ENCODE data around the gene TNNT3. TPM values are rescaled to one million over a fixed set of nuclear protein-coding genes. Genes with fewer than 3 reads are reported as not detected.

Gene TNNT3
- total and polyA plus RNA-seq, 5 donors = 9.0 to 63.1 (median 39.9) TPM

DNA sequence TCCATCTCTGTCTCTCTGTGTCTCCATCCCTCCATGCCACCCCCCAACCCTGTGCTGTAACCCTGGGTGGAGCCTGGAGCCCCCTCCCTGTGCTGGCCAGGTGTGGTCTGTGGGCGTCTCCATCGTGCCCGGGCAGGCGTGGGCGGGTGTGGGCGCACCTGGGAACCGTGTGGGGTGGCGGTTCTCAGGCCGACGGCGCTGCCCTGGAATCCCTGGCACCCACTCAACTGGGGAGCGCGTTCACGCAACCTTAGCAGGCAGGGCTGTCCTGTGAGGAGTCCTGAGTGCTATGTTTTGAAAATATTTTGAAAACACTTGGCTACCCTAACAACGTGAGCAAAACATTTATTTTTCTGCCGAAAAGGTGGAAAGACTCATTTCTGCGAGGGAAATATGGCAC, 4.7 kb downstream of the TNNT3 start:
- WGBS = 79% methylated on average over 17 of the region's 17 CpGs
- peak in 2 of 3 donors; percentile 50 to 52 for DNase-seq

DNA sequence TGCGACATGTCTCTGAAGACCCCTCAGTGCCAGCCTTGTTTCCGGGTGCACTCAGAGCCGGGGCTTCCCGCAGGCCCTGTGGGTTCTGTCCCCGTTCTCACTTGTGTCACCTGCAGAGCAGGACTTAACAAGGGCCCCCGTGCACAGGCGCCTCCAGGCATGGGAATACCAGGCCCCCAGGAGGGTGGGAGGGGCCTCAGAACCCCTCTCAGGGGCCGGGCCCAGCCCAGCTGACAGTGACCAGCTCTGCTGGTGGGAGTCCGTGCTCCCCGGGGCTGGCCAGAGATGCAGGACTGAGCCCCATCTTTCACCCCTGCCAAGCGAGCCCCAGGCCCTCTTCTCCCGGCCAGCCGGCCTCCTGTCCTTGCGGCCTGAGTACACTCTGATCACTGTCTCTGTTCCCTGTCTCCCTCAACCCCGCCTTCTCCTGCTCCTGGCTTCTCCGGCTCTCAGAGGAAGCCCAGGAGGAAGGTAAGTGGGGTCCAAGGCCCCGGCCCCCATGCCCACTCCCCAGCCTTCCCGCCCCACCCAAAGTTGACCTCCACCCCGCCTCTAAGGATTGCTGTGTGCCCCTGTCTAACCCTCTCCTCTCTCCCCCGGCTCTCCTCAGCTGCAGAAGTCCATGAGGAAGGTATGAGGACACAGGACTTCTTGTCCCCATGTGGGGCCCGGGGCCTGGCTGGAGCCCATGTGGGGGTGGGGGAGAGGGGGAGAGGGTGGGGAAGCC, 5.3 kb downstream of the TNNT3 start:
- H3K4me1 ChIP-seq (ENCODE audit: control insufficient read depth, insufficient read depth, low read length) = no peaks in the 10 kb centered on the region
- WGBS = 85% methylated on average over 21 of the region's 21 CpGs
- intact Hi-C loops (cut with DNase I) = loop anchor here in 2 of 4 donors (5.0 to 10.0 kb wide), 2 partner anchors 43 to 220 kb away; no protein-coding TSS in a partner anchor
- no peaks in the 10 kb centered on the region for H3K9me3 ChIP-seq (ENCODE audit: control insufficient read depth, low read length)
- H3K4me3 ChIP-seq (ENCODE audit: low read length) = no peak overlapping the region
- no peak overlapping the region for H3K27ac ChIP-seq (ENCODE audit: low read length)
- ATAC-seq = no peak
- peak in 1 of 3 donors; percentile 47 for DNase-seq
- H3K27me3 ChIP-seq (ENCODE audit: control insufficient read depth, insufficient read depth) = no peaks in the 10 kb centered on the region

More for the DNA sequence above, 4.7 kb downstream of the TNNT3 start:
- no peak for ATAC-seq
- no peaks in the 10 kb centered on the region for H3K9me3 ChIP-seq (ENCODE audit: control insufficient read depth, low read length)
- no peak overlapping the region for H3K4me3 ChIP-seq (ENCODE audit: low read length)
- H3K27me3 ChIP-seq (ENCODE audit: control insufficient read depth, insufficient read depth) = no peaks in the 10 kb centered on the region
- no peak overlapping the region for H3K27ac ChIP-seq (ENCODE audit: low read length)
- no peaks in the 10 kb centered on the region for H3K4me1 ChIP-seq (ENCODE audit: control insufficient read depth, insufficient read depth, low read length)
- intact Hi-C loops (cut with DNase I) = loop anchor here in 2 of 4 donors (5.0 to 10.0 kb wide), 2 partner anchors 42 to 221 kb away; no protein-coding TSS in a partner anchor

DNA sequence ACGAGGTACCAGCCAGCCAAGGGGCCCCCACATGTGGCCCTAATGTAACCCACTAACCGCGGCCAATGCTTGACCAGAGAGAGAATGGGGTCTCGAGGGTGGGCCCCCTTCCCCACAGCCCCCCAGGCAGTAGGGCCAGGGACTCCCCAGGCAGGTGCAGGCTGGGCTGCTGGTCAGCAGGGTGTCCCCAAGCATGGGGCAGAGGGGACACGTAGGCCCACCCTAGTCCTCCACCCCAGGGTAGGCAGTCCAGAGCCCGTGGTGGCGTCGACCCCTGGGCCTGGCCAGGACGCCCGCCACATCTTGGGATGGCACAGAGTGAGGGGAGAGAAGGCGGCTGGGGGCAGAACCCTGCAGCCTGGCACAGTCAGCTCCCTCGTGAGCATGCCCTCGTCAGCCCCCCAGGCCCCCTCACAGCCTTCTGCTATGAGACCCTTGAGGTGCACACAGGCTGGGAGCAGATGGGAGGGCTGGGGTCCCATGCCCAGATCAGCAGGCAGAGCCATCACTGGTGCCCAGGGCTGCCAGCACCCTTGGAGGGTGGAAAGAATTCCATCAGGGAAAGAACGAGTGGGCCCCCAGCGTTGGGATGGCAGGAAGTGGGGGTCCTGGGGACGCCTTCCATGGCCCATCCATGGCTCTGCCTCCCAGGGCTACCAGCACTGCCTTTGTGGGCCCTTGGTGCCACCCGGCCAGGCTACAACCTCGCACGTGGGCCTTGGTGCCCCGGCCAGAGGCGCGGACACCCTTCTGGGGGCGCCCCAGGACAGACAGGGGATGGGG, 6.1 kb downstream of the TNNT3 start:
- Histone ChIP-seq H3K9me3 (ENCODE audit: control insufficient read depth, low read length) (no peaks in the 10 kb centered on the region), H3K27me3 (ENCODE audit: control insufficient read depth, insufficient read depth) (no peaks in the 10 kb centered on the region), H3K4me3 (ENCODE audit: low read length) (no peak overlapping the region), H3K27ac (ENCODE audit: low read length) (no peak overlapping the region), H3K4me1 (ENCODE audit: control insufficient read depth, insufficient read depth, low read length) (no peaks in the 10 kb centered on the region)
- 93% methylated on average over 23 of the region's 23 CpGs for WGBS
- intact Hi-C loops (cut with DNase I) = loop anchor here in 1 of 4 donors (10.0 kb wide), 1 partner anchor 219 kb away; no protein-coding TSS in a partner anchor
- ATAC-seq (no peak), DNase-seq (peak in 2 of 3 donors; percentile 37 to 54)

DNA sequence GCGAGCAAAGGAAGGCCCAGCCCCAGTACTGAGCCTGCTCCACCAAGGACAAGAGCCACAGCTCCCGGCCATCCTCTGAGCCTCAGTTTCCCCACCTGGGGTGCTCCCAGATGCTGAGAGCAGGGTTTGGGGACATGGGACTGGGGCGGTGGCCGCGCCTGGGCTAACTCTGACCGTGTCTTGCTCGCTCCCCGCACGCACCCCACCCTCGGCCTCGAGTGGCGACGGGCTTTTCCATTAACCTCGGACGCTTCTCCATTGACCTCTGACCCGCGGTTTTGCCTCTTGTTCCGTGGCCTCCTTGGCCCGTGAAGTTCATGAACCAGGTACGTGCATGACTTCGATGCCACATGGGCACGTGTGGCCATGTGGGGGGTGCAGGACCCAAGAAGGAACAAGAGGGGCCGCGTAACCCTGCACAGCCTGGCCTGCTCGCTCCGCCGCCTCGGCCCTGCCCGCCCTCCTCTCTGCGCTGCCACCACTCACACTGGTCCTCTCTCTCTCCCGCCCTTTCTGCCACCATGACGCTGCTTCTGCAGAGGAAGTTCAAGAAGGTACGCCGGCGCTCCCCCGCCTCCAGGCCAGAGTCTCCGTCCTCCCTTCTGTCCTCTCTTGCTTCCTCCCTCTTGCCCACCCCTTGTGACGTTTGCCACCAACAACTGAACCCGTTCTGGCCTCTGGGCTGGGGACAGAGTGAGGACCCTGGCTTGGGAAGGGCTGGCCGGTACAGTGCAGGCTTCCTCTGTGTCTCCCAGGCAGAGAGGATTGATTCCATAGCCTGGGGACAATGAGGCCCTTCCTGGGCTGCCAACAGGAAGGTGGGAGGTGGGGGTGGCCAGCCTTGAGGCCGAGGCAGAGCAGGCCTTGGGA, 6.9 kb downstream of the TNNT3 start:
- Histone ChIP-seq H3K4me1 (ENCODE audit: control insufficient read depth, insufficient read depth, low read length) (no peaks in the 10 kb centered on the region), H3K9me3 (ENCODE audit: control insufficient read depth, low read length) (no peaks in the 10 kb centered on the region), H3K27ac (ENCODE audit: low read length) (peak overlapping the region; percentile 5), H3K4me3 (ENCODE audit: low read length) (no peak overlapping the region), H3K27me3 (ENCODE audit: control insufficient read depth, insufficient read depth) (no peaks in the 10 kb centered on the region)
- DNase-seq (peak in 2 of 3 donors; percentile 40 to 52), ATAC-seq (no peak)
- WGBS = 84% methylated on average over 41 of the region's 41 CpGs
- intact Hi-C loops (cut with DNase I) = loop anchor here in 1 of 4 donors (10.0 kb wide), 1 partner anchor 218 kb away; no protein-coding TSS in a partner anchor

DNA sequence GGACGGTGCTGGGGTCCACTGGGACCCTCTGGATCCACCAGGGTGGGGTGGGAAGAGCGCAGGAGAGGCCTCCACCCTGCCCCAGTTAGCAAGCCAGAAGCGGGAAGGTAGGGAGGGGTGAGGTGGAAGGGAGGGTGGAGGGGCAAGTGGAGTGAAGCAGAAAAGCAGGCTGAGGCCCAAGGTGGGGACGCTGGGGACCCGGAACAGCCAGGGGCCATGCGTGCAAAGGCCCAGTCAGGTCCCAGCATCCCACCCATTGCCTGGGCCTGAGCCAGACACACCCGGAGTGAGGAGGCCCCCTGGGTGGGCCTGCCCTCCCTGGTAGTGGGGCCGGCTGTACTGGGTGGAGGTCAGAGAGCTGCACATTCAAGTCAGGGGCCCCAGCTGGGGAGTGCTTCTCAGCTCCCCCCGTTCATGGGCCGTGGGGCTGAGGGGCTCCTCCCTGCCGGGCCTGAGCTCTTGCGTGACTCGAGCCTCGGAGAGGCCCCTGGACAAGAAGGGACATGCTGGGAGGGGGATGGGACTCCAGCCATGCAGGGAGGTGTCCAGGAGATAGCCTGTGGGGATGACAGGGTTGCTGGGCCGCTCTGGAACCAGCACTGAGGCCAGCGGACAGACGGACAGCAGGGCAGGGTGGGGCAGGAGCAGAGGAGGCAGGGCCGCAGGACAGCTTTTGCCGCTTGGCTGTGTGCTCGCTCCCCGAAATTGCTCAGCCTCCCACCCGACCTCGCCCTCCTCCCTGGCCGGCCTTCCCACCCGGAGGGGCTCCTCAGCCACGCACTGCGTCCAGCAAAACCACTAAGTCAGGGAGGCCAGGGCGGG, 7.7 kb downstream of the TNNT3 start:
- intact Hi-C loops (cut with DNase I) = loop anchor here in 1 of 4 donors (10.0 kb wide), 1 partner anchor 218 kb away; no protein-coding TSS in a partner anchor
- ATAC-seq (peak; percentile 37 to 55), DNase-seq (peak; percentile 59 to 81 (median 81))
- no peaks in the 10 kb centered on the region for H3K4me1 ChIP-seq (ENCODE audit: control insufficient read depth, insufficient read depth, low read length)
- no peak overlapping the region for H3K4me3 ChIP-seq (ENCODE audit: low read length)
- H3K9me3 ChIP-seq (ENCODE audit: control insufficient read depth, low read length) = no peaks in the 10 kb centered on the region
- no peaks in the 10 kb centered on the region for H3K27me3 ChIP-seq (ENCODE audit: control insufficient read depth, insufficient read depth)
- H3K27ac ChIP-seq (ENCODE audit: low read length) = peak overlapping the region; percentile 19
- WGBS = 53% methylated on average over 28 of the region's 28 CpGs

DNA sequence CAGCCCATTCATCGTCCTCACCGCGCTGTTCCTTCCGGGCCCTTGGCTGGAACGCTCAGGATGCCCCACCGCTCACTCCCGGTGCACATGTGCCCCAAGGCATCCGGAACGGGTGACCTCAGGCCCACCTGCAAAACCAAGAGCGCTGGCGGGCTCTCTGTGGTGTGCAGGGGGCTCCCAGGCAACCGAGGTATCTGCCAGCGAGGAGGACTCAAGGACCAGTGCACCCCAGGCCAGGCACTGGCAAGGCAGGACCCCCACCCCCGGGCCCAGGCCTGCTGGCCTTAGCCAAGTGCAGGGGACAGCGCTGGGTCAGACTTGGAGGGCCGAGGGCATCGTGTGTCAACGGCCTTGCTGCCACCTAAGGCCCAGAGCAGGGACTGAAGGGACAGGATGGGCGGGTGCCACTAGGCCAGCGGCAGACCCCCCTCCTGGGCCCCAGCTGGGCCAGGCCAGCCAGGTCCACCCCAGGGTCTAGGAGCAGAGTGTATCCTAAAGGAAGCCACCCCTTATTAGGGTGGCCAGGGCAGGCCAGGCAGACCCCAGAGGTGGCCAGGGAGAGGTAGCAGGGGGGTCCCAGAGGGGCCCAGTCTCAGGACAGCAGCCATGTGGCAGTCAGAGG, 8.5 kb downstream of the TNNT3 start:
- WGBS = 65% methylated on average over 20 of the region's 20 CpGs
- Histone ChIP-seq H3K27me3 (ENCODE audit: control insufficient read depth, insufficient read depth) (no peaks in the 10 kb centered on the region), H3K4me1 (ENCODE audit: control insufficient read depth, insufficient read depth, low read length) (no peaks in the 10 kb centered on the region), H3K27ac (ENCODE audit: low read length) (peak overlapping the region; percentile 19), H3K4me3 (ENCODE audit: low read length) (no peak overlapping the region), H3K9me3 (ENCODE audit: control insufficient read depth, low read length) (no peaks in the 10 kb centered on the region)
- no peak for DNase-seq
- intact Hi-C loops (cut with DNase I) = loop anchor here in 1 of 4 donors (10.0 kb wide), 1 partner anchor 217 kb away; no protein-coding TSS in a partner anchor
- peak in 1 of 2 donors; percentile 8 for ATAC-seq

DNA sequence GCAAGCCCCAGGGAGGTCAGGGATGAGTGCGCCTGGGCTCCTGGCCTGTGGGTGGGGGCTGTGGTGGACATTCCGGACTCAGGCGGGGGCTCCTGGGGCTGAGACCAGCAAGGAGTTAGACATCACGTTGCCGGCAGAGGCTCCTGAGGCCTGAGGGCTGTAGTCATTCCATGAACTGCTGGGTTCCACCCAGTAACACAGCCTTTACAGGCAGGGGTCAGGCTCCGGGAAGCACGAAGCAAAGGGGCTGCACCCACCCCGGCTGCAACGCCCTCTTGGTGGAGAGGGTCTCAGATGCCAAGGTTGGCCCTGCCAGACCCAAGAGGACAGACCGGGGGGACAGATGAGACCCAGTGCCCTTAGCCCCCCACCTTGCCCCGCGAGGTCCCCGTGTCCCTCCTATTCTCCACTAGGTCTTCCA, 9.0 kb downstream of the TNNT3 start:
- intact Hi-C loops (cut with DNase I) = loop anchor here in 1 of 4 donors (10.0 kb wide), 1 partner anchor 216 kb away; no protein-coding TSS in a partner anchor
- ATAC-seq (no peak), DNase-seq (peak in 2 of 3 donors; percentile 58 to 60)
- no peak overlapping the region for H3K27ac ChIP-seq (ENCODE audit: low read length)
- no peaks in the 10 kb centered on the region for H3K4me1 ChIP-seq (ENCODE audit: control insufficient read depth, insufficient read depth, low read length)
- no peak overlapping the region for H3K4me3 ChIP-seq (ENCODE audit: low read length)
- no peaks in the 10 kb centered on the region for H3K9me3 ChIP-seq (ENCODE audit: control insufficient read depth, low read length)
- H3K27me3 ChIP-seq (ENCODE audit: control insufficient read depth, insufficient read depth) = no peaks in the 10 kb centered on the region
- WGBS = 82% methylated on average over 13 of the region's 13 CpGs

DNA sequence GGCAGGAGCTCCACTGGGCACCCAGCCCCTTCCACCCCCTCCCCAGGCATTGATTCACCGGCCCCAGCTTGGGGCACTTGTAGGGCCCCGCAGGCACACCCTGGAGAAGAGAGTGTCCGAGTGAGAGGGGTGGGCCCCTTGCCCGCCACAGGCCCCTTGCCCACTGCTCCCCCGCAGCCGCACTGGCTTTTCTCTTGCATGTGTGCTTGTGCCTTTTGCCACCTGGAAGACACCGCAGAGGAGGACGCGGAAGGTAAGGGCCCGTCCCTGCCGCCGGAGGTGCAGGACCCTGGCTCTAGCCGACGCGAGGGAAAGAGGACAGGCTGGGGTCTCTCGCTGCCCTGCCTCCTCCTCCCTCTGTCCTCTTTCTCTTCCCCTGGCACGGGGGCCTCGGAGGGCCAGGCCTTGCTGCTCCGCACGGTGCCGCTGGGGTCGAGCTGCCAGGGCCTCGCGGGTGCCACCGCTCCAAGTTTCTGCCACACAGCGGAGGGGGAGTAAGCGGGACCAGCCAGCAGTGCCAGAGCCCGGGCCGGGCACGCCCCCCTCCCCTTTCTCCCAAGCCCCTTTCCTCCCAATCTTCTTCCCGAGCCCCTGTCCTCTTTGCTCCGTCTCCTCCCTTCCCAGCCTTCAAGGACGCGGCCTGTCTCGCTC, 9.5 kb downstream of the TNNT3 start:
- ATAC-seq (no peak), DNase-seq (peak in 2 of 3 donors; percentile 44 to 70)
- no peak overlapping the region for H3K27ac ChIP-seq (ENCODE audit: low read length)
- 91% methylated on average over 35 of the region's 35 CpGs for WGBS
- H3K27me3 ChIP-seq (ENCODE audit: control insufficient read depth, insufficient read depth) = no peaks in the 10 kb centered on the region
- intact Hi-C loops (cut with DNase I) = loop anchor here in 1 of 4 donors (10.0 kb wide), 1 partner anchor 216 kb away; no protein-coding TSS in a partner anchor
- H3K4me1 ChIP-seq (ENCODE audit: control insufficient read depth, insufficient read depth, low read length) = no peaks in the 10 kb centered on the region
- H3K4me3 ChIP-seq (ENCODE audit: low read length) = no peak overlapping the region
- H3K9me3 ChIP-seq (ENCODE audit: control insufficient read depth, low read length) = no peaks in the 10 kb centered on the region

All from right cardiac atrium (tissue), 5 donors.